Measurements from ENCODE around the gene FOXE1. TPM values are rescaled to one million over a fixed set of nuclear protein-coding genes. Genes with fewer than 3 reads are reported as not detected.
A peak's percentile ranks its signal among the peaks of the same experiment; 100 is the strongest.

Gene FOXE1
- polyA plus RNA-seq, 2 donors = 3.5 to 6.5 TPM

DNA sequence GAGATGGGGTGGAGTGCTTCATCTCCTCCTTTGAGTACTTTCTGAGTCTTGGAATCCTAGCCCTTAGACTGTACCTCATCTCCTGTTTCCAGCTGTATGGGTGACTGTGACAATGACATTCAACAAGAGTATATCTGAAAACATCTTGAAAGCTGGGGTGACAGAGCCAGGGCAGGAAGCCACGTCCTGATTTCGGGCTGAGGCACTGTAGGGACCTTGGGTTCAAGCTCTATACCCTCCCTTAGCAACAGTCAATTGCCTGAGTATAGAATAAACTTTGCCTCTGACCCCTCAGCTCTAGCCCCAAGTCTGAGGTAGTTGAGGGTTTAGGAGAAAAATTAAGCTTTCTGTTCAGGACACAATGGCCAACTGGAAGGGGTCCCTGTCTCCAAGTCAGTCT, 6.3 kb downstream of the FOXE1 start:
- H3K36me3 ChIP-seq (ENCODE audit: control insufficient read depth in 2 of 2, insufficient read depth in 2 of 2, low read length in 1 of 2) = no peaks in the 10 kb centered on the region
- 57 to 63% methylated on average over 2 of the region's 2 CpGs for WGBS, 2 donors
- H3K4me1 ChIP-seq (ENCODE audit: control insufficient read depth in 2 of 2, insufficient read depth in 2 of 2, low read length in 1 of 2) = peaks cover 2 to 13% of the 10 kb centered on the region in 2 donors
- peaks cover 0 to 10% of the 10 kb centered on the region in 2 donors for H3K27me3 ChIP-seq (ENCODE audit: control insufficient read depth in 1 of 2, insufficient read depth in 2 of 2, low read length in 2 of 2)
- peaks cover 0 to 2% of the 10 kb centered on the region in 2 donors for H3K9me3 ChIP-seq (ENCODE audit: control insufficient read depth in 2 of 2, insufficient read depth in 1 of 2, low read depth in 1 of 2, low read length in 1 of 2)
- H3K27ac ChIP-seq (ENCODE audit: low read depth in 2 of 2, low read length in 1 of 2) = no peak overlapping the region
- H3K4me3 ChIP-seq (ENCODE audit: low read depth in 1 of 2, low read length in 2 of 2) = no peak overlapping the region

DNA sequence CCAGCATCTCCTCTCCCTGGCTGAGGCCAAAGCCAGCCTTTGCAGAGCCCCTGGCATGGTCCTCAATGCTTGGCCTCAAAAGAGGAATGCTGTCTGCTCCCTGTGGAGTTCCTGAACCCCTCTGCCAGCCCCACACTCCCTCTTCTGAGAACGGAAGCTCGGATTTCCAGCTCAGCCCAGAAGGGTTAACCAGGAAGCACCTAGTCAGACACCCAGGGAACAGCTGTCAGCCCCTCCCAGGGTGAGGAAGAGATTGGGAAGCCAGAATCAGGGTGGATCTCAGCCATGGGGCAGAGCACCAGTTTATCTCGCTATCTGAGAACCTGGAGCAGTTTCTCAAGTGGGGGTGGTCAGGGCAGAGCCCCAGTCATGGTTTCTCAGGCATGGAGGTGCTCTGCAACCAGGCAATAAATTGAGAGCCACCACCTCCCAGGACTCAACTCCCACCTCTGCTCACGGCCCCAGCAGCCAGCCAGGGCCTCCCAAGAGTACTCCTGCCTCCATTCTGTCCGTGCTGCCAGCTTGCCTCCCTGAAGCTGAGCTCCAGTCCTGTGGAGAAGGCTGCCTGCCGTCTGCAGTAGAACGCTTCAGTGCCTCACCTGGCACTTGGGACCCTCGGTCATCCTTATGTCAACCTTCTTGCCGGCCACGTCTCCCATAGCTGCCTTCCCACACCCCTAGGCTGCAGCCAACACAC, 7.6 kb downstream of the FOXE1 start:
- H3K27me3 ChIP-seq (ENCODE audit: control insufficient read depth in 1 of 2, insufficient read depth in 2 of 2, low read length in 2 of 2) = peaks cover 0 to 3% of the 10 kb centered on the region in 2 donors
- 49 to 53% methylated on average over 10 of the region's 10 CpGs for WGBS, 2 donors
- H3K36me3 ChIP-seq (ENCODE audit: control insufficient read depth in 2 of 2, insufficient read depth in 2 of 2, low read length in 1 of 2) = no peaks in the 10 kb centered on the region
- H3K4me3 ChIP-seq (ENCODE audit: low read depth in 1 of 2, low read length in 2 of 2) = no peak overlapping the region
- peaks cover 0 to 2% of the 10 kb centered on the region in 2 donors for H3K9me3 ChIP-seq (ENCODE audit: control insufficient read depth in 2 of 2, insufficient read depth in 1 of 2, low read depth in 1 of 2, low read length in 1 of 2)
- H3K27ac ChIP-seq (ENCODE audit: low read depth in 2 of 2, low read length in 1 of 2) = no peak overlapping the region
- H3K4me1 ChIP-seq (ENCODE audit: control insufficient read depth in 2 of 2, insufficient read depth in 2 of 2, low read length in 1 of 2) = peaks cover 2 to 5% of the 10 kb centered on the region in 2 donors

DNA sequence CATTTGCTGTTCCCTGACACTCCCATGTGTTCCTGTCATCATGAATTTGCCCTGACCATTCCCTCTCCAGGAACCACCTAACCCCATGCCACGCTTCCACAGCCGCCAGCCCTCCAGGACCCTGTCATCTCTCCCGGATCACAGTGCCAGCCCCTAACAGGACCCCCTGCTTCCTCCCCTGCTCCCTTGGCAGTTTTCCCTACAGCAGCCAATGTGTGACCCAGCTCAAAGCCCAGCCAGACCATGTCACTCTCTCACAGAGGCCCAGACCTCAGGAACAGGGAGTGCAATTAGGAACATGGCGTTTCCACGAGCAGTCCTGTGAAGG, 8.1 kb downstream of the FOXE1 start:
- Histone ChIP-seq H3K36me3 (ENCODE audit: control insufficient read depth in 2 of 2, insufficient read depth in 2 of 2, low read length in 1 of 2) (no peaks in the 10 kb centered on the region), H3K4me1 (ENCODE audit: control insufficient read depth in 2 of 2, insufficient read depth in 2 of 2, low read length in 1 of 2) (peaks cover 2 to 5% of the 10 kb centered on the region in 2 donors), H3K9me3 (ENCODE audit: control insufficient read depth in 2 of 2, insufficient read depth in 1 of 2, low read depth in 1 of 2, low read length in 1 of 2) (peaks cover 0 to 2% of the 10 kb centered on the region in 2 donors), H3K4me3 (ENCODE audit: low read depth in 1 of 2, low read length in 2 of 2) (no peak overlapping the region), H3K27ac (ENCODE audit: low read depth in 2 of 2, low read length in 1 of 2) (no peak overlapping the region), H3K27me3 (ENCODE audit: control insufficient read depth in 1 of 2, insufficient read depth in 2 of 2, low read length in 2 of 2) (peaks cover 0 to 3% of the 10 kb centered on the region in 2 donors)
- WGBS, 2 donors = 75 to 80% methylated on average over 5 of the region's 5 CpGs

DNA sequence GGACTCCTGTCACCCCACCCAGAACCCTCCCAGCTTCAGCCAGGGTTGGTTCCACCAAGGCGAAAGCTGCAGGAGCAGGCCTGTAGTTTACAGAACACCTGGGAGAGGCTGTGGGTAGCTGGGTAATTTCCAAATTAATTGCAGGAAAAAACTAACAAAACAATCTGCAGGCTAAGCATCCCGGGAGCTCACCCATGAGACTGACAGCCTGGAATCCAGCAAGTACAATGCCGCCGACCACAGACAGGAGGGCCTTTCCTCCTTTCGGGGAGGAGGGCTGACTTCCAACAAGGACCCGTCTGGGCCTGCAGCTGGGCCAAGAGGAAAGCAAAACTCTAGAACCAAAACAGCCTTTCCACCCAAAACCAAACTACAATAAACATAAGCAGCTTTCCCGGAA, 10.3 kb downstream of the FOXE1 start:
- WGBS, 2 donors = 36 to 62% methylated on average over 7 of the region's 7 CpGs
- no peak overlapping the region for H3K4me3 ChIP-seq (ENCODE audit: low read depth in 1 of 2, low read length in 2 of 2)
- no peaks in the 10 kb centered on the region for H3K27me3 ChIP-seq (ENCODE audit: control insufficient read depth in 1 of 2, insufficient read depth in 2 of 2, low read length in 2 of 2)
- peaks cover 2 to 5% of the 10 kb centered on the region in 2 donors for H3K4me1 ChIP-seq (ENCODE audit: control insufficient read depth in 2 of 2, insufficient read depth in 2 of 2, low read length in 1 of 2)
- H3K9me3 ChIP-seq (ENCODE audit: control insufficient read depth in 2 of 2, insufficient read depth in 1 of 2, low read depth in 1 of 2, low read length in 1 of 2) = peaks cover 0 to 2% of the 10 kb centered on the region in 2 donors
- no peaks in the 10 kb centered on the region for H3K36me3 ChIP-seq (ENCODE audit: control insufficient read depth in 2 of 2, insufficient read depth in 2 of 2, low read length in 1 of 2)
- H3K27ac ChIP-seq (ENCODE audit: low read depth in 2 of 2, low read length in 1 of 2) = peak overlapping the region; percentile 11 to 34

DNA sequence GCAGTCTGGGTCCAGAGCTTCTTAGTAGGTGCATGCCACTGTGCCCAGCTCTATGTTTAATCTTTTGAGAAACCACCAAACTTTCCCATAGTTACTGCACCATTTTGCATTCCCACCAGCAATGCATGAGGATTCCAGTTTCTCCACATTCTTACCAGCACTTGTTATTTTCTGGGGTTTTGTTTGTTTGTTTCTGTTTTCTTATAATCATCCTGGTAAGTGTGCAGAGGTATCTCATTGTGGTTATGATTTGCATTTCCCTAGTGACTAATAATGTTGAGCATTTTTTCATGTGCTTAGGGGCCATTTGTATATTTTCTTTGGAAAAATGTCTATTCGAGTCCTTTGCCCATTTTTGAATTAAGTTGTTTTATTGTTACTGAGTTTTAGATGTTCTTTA, 11.4 kb downstream of the FOXE1 start:
- Histone ChIP-seq H3K4me1 (ENCODE audit: control insufficient read depth in 2 of 2, insufficient read depth in 2 of 2, low read length in 1 of 2) (peaks cover 2 to 5% of the 10 kb centered on the region in 2 donors), H3K27ac (ENCODE audit: low read depth in 2 of 2, low read length in 1 of 2) (no peak overlapping the region), H3K9me3 (ENCODE audit: control insufficient read depth in 2 of 2, insufficient read depth in 1 of 2, low read depth in 1 of 2, low read length in 1 of 2) (peaks cover 0 to 2% of the 10 kb centered on the region in 2 donors), H3K36me3 (ENCODE audit: control insufficient read depth in 2 of 2, insufficient read depth in 2 of 2, low read length in 1 of 2) (no peaks in the 10 kb centered on the region), H3K27me3 (ENCODE audit: control insufficient read depth in 1 of 2, insufficient read depth in 2 of 2, low read length in 2 of 2) (no peaks in the 10 kb centered on the region), H3K4me3 (ENCODE audit: low read depth in 1 of 2, low read length in 2 of 2) (no peak overlapping the region)
- 64 to 78% methylated on average over 1 of the region's 1 CpG for WGBS, 2 donors

DNA sequence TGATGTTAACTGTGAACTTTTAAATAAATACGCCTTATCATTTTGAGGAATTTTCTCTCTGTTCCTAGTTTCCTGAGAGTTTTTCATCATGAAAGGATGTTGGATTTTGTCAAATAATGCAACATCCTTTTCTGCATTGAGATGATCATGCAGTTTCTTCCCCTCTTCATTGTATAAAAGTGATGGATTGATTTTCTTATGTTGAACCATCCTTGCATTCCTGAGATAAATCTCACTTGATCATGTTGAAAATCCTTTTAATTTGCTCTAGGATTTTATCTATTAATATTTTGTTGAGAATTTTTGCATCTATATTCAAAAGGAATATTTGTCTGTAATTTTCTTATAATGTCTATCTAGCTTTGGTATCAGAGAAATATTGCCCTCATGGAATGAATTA, 13.3 kb downstream of the FOXE1 start:
- H3K27ac ChIP-seq (ENCODE audit: low read depth in 2 of 2, low read length in 1 of 2) = no peak overlapping the region
- 97 to 98% methylated on average over 1 of the region's 1 CpG for WGBS, 2 donors
- H3K36me3 ChIP-seq (ENCODE audit: control insufficient read depth in 2 of 2, insufficient read depth in 2 of 2, low read length in 1 of 2) = no peaks in the 10 kb centered on the region

DNA sequence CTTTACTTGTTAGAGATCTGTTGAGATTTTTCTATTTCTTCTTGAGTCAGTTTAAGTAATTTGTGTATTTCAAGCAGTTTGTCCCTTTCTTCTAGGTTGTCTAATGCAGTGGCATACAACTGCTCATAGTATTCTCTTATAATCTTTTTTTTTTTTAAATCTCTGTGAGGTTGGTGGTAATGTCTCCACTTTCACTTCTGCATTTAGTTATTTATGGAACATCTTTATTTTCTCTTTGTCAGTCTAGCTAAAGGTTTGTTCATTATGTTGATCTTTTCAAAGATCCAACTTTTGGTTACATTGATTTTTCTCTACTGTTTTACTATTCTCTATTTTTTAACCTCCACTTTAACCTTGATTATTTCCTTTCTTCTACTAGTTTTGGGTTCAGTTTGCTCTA, 13.8 kb downstream of the FOXE1 start:
- Histone ChIP-seq H3K27ac (ENCODE audit: low read depth in 2 of 2, low read length in 1 of 2) (no peak overlapping the region), H3K27me3 (ENCODE audit: control insufficient read depth in 1 of 2, insufficient read depth in 2 of 2, low read length in 2 of 2) (no peaks in the 10 kb centered on the region), H3K4me3 (ENCODE audit: low read depth in 1 of 2, low read length in 2 of 2) (no peak overlapping the region), H3K4me1 (ENCODE audit: control insufficient read depth in 2 of 2, insufficient read depth in 2 of 2, low read length in 1 of 2) (peaks cover 0 to 5% of the 10 kb centered on the region in 2 donors), H3K9me3 (ENCODE audit: control insufficient read depth in 2 of 2, insufficient read depth in 1 of 2, low read depth in 1 of 2, low read length in 1 of 2) (no peaks in the 10 kb centered on the region), H3K36me3 (ENCODE audit: control insufficient read depth in 2 of 2, insufficient read depth in 2 of 2, low read length in 1 of 2) (no peaks in the 10 kb centered on the region)

More for the DNA sequence above, 13.3 kb downstream of the FOXE1 start:
- Histone ChIP-seq H3K9me3 (ENCODE audit: control insufficient read depth in 2 of 2, insufficient read depth in 1 of 2, low read depth in 1 of 2, low read length in 1 of 2) (no peaks in the 10 kb centered on the region), H3K4me1 (ENCODE audit: control insufficient read depth in 2 of 2, insufficient read depth in 2 of 2, low read length in 1 of 2) (peaks cover 0 to 5% of the 10 kb centered on the region in 2 donors), H3K4me3 (ENCODE audit: low read depth in 1 of 2, low read length in 2 of 2) (no peak overlapping the region), H3K27me3 (ENCODE audit: control insufficient read depth in 1 of 2, insufficient read depth in 2 of 2, low read length in 2 of 2) (no peaks in the 10 kb centered on the region)

DNA sequence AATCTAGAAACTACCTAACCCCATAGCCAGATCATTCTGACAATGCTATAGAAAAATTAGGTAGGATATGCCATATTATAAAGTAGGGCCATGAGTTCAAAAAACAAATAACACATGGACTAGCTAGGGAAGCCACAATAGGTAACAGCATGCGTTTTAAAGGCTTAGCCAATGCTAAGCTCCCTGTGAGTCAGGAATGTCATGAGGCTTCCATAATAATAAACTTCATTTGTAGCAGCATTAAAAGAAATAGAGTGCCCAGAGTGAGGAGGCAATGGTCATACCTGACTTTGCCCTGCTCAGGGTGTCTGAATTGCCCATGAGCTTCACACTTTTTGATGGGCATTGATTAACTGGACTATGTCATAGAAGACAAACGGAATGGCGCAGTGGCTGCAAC, 15.8 kb downstream of the FOXE1 start:
- Histone ChIP-seq H3K4me1 (ENCODE audit: control insufficient read depth in 2 of 2, insufficient read depth in 2 of 2, low read length in 1 of 2) (peaks cover 0 to 4% of the 10 kb centered on the region in 2 donors), H3K9me3 (ENCODE audit: control insufficient read depth in 2 of 2, insufficient read depth in 1 of 2, low read depth in 1 of 2, low read length in 1 of 2) (no peaks in the 10 kb centered on the region), H3K27me3 (ENCODE audit: control insufficient read depth in 1 of 2, insufficient read depth in 2 of 2, low read length in 2 of 2) (no peaks in the 10 kb centered on the region), H3K4me3 (ENCODE audit: low read depth in 1 of 2, low read length in 2 of 2) (no peak overlapping the region), H3K36me3 (ENCODE audit: control insufficient read depth in 2 of 2, insufficient read depth in 2 of 2, low read length in 1 of 2) (no peaks in the 10 kb centered on the region), H3K27ac (ENCODE audit: low read depth in 2 of 2, low read length in 1 of 2) (no peak overlapping the region)
- WGBS, 2 donors = 78 to 83% methylated on average over 3 of the region's 3 CpGs

DNA sequence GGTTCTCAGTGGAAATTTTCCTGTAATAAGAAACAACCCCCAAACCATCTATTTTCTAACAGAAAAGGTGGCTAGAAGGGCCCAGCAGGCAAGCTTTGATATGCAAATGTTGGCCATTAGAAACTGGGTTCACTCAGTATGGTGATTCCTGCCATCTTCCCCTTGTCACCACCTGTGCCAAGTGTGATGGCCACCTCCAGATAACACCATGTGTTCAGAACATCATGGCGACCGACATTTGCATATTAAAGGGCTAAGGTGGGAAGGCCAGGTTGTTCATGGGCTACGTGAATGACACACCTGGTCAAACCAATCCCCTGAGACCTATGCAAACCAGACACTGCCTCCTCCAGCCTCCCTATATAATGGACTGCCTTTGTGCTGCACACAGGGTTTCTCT, 20.4 kb downstream of the FOXE1 start:
- Histone ChIP-seq H3K36me3 (ENCODE audit: control insufficient read depth in 2 of 2, insufficient read depth in 2 of 2, low read length in 1 of 2) (no peaks in the 10 kb centered on the region), H3K9me3 (ENCODE audit: control insufficient read depth in 2 of 2, insufficient read depth in 1 of 2, low read depth in 1 of 2, low read length in 1 of 2) (no peaks in the 10 kb centered on the region), H3K27ac (ENCODE audit: low read depth in 2 of 2, low read length in 1 of 2) (peak overlapping the region in 1 of 2 donors; percentile 61), H3K4me1 (ENCODE audit: control insufficient read depth in 2 of 2, insufficient read depth in 2 of 2, low read length in 1 of 2) (peaks cover 0 to 8% of the 10 kb centered on the region in 2 donors), H3K4me3 (ENCODE audit: low read depth in 1 of 2, low read length in 2 of 2) (no peak overlapping the region), H3K27me3 (ENCODE audit: control insufficient read depth in 1 of 2, insufficient read depth in 2 of 2, low read length in 2 of 2) (no peaks in the 10 kb centered on the region)
- WGBS, 2 donors = 82 to 88% methylated on average over 3 of the region's 3 CpGs

DNA sequence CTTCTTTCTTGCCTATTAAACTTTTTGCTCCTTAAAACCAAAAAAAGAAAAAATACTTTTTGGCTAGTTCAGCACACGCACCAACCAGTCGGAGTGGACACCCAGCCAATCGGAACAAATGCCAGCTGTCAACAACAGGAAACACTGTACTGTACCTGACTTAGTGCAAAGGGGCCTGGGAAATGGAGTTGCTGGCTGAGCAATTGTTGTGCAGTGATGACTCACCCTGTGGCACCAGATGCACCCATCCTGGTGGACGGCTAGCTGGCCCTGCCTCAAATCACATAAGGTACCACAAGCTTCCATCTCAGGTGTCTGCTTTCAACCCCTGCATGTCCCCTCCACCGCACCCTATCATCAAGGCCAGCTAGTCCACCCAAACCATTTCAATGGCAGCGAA, 20.9 kb downstream of the FOXE1 start:
- Histone ChIP-seq H3K36me3 (ENCODE audit: control insufficient read depth in 2 of 2, insufficient read depth in 2 of 2, low read length in 1 of 2) (no peaks in the 10 kb centered on the region), H3K4me1 (ENCODE audit: control insufficient read depth in 2 of 2, insufficient read depth in 2 of 2, low read length in 1 of 2) (peaks cover 0 to 8% of the 10 kb centered on the region in 2 donors), H3K27me3 (ENCODE audit: control insufficient read depth in 1 of 2, insufficient read depth in 2 of 2, low read length in 2 of 2) (no peaks in the 10 kb centered on the region), H3K27ac (ENCODE audit: low read depth in 2 of 2, low read length in 1 of 2) (peak overlapping the region; percentile 45 to 71), H3K9me3 (ENCODE audit: control insufficient read depth in 2 of 2, insufficient read depth in 1 of 2, low read depth in 1 of 2, low read length in 1 of 2) (no peaks in the 10 kb centered on the region), H3K4me3 (ENCODE audit: low read depth in 1 of 2, low read length in 2 of 2) (no peak overlapping the region)
- 60 to 72% methylated on average over 6 of the region's 6 CpGs for WGBS, 2 donors
